DND-41 (cell line): ENCODE results near the gene ISG15.

Experiments used
- CTCF ChIP-seq: IDR thresholded peaks from 2 replicates; pipeline ENCODE4 v1.5.1; 2012; ENCODE audit warnings: borderline replicate concordance, low read length, moderate library complexity, mild to moderate bottlenecking; ENCODE audit not compliant: poor library complexity, severe bottlenecking; ENCODE audit errors: extremely low read depth
- EZH2 ChIP-seq: IDR thresholded peaks from 3 replicates; pipeline ENCODE4 v1.6.1; 2012; ENCODE audit warnings: borderline replicate concordance, low read depth, mild to moderate bottlenecking, moderate library complexity, low read length, inconsistent platforms; ENCODE audit not compliant: severe bottlenecking

GRCh38 chr1:1000357-1001056 is 12.8 kb upstream of the ISG15 start:
- TF ChIP-seq CTCF (no peak), EZH2 (no peak)
